GM18498 (cell line): ENCODE data around the gene RASSF6.
"Not testable (repeated sequence)": the region's sequence is repeated elsewhere in the genome, so short reads cannot be mapped to it uniquely, and the experiment has no call there.

Source experiments
- ATAC-seq: cut with Tn5 transposase; IDR thresholded peaks from one replicate; pipeline ENCODE4 v1.9.1; 2021; ENCODE audit warnings: mild to moderate bottlenecking, moderate library complexity; ENCODE audit not compliant: unreplicated experiment

RASSF6 gene

GRCh38 chr4:73585345-73585744, 34.9 kb downstream of the RASSF6 start:
- ATAC-seq: no peak

- ATAC-seq: no peak
Measured at GRCh38 chr4:73583666-73584065, 36.6 kb downstream of the RASSF6 start.

DNA sequence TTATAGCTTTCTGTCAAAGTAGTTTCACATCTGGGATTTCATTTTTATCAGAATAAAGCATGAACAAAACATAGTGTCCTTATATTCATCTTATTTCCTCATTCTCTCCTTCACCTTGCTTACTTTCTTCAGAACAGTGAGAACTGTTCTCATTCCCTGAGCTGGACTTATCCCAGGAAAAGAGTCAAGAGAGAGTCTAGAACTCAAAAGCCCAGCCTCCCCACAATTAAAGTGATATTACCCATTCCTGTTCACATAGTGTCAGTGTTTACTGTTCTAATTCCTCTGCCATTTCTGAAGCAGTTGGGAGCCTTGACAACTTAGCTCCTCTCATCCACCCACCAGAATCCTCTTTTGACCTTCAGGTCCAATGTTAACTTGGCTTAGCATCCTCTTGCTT, 42.9 kb downstream of the RASSF6 start:
- ATAC-seq: no peak

GRCh38 chr4:73576381-73576780, 43.9 kb downstream of the RASSF6 start:
- ATAC-seq: no peak

- ATAC-seq: no peak
Measured at GRCh38 chr4:73575660-73576059, 44.6 kb downstream of the RASSF6 start.

DNA sequence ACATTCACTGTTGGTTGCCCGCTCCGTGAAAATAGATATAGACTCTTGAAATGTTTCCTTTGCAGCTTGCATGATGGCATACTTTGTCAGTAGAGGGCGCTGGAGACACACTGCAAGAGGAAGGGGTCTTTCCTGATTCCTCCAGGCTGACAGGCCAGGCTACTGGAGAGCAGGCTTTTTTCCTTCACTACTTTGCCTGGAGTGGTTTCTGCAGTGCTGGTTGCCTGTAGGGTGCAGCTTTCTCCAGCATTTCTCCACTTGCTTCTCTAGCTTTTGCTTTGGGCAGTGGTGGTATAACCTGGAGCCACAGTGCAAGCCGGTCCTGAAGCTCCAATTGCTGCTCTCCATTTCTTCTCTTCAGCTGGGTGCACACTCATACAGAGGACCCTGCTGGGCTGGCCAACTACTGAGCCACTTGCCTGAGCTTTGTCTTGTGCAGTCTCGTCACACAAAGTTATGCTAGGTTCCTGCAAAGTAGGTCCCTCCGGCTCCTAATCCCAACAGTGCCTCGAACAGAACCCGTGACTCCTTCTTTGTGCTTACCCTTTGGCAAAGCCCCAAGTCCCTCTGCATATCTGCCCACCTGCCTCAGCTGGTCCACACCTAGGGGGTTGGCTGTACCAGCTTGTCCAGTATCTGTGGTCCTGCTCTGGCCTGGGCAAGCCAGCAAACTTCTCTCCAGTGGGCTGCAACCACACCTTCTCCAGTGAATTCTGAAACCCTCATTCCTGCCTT, 46.3 kb downstream of the RASSF6 start:
- ATAC-seq: peak; percentile 55

GRCh38 chr4:73550865-73551264, 69.4 kb downstream of the RASSF6 start:
- ATAC-seq: not testable (repeated sequence)

DNA sequence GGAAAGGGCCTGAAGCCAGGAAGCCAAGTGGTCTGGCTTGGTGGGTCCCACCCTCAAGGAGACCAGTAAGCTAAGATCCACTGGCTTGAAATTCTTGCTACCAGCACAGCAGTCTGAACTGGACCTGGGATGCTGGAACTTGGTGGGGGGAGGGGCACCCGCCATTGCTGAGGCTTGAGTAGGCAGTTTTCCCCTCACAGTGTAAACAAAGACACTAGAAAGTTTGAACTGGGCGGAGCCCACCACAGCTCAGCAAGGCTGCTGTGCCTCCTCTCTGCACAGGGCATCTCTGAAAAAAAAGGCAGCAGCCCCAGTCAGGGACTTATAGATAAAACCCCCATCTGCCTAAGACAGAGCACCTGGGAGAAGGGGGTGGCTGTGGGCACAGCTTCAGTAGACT, 75.6 kb downstream of the RASSF6 start:
- ATAC-seq: no peak

GRCh38 chr4:73541251-73541650, 79.0 kb downstream of the RASSF6 start:
- ATAC-seq: no peak

GRCh38 chr4:73540826-73541225, 79.4 kb downstream of the RASSF6 start:
- ATAC-seq: no peak

DNA sequence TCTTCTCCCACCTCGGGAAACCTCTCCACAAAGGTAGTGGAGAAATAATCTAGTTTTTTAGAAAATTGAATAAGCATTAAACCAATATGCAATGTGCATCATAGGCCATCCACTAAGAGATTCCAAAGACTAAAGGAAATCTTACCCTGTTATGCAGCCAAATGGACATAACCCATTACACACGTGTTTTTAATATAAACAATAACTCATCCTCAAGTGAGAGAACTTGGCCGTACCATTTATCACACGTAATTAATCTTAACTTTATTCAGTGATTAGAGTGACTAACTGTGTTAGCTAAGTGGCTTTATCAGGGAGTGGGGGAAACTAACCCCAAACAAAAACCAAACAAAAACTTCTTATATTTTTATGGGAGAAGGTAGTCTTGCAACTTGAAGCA, 80.8 kb downstream of the RASSF6 start:
- ATAC-seq: no peak

- ATAC-seq: no peak
Measured at GRCh38 chr4:73538162-73538561, 82.1 kb downstream of the RASSF6 start.

GRCh38 chr4:73533515-73534422, 86.5 kb downstream of the RASSF6 start:
- no peak for ATAC-seq

DNA sequence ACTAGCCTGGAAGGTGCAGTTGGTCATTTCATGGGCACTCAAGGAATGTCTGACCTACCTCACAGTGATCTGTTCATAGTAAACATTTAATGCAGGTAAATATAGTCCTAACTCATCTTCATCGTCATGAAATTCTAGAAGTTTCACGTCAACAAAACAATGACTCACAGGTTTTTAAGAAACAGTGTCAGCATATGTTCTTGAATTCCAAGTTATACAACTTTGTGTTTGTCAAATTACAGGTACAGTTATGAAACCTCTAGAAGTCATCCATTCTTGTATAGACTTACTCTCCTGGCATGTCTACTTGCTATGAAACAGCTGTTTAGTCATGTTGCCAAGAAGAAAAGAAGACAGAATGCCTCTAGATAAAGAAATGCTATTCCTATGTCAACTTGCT, 92.1 kb downstream of the RASSF6 start:
- ATAC-seq: no peak

GRCh38 chr4:73527196-73527595, 93.0 kb downstream of the RASSF6 start:
- peak; percentile 83 for ATAC-seq

GRCh38 chr4:73525611-73526010, 94.6 kb downstream of the RASSF6 start:
- ATAC-seq: no peak

GRCh38 chr4:73523126-73523525, 97.1 kb downstream of the RASSF6 start:
- no peak for ATAC-seq
